ENCODE results near the gene FRY.

The FRY gene

GRCh38 chr13:32013181-32013580, 18.4 kb upstream of the FRY start:
- Histone ChIP-seq H3K4me3 (no peak overlapping the region), H3K27ac (no peak overlapping the region)

DNA sequence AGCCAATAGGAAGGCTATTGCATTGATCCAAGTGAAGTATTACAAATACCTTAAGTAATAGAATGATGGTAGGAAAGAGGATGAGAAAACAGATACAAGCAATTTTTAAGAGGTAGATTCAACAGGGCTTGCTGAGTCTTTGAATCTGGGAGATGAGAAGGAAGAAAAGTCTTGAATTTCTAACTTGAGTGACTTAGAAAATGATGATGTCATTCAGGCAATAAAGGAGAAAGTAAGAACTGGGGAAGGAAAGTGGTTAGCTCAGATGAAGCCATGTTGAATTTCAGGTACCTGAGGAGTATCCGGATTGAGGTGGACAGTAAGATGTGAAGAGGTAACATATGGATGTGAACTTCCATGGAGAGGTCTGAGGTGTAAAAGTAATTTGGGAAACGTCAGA, 15.5 kb upstream of the FRY start:
- H3K27ac ChIP-seq = no peak overlapping the region

GRCh38 chr13:32016631-32017030, 14.9 kb upstream of the FRY start:
- no peak overlapping the region for H3K27ac ChIP-seq
- H3K4me3 ChIP-seq = no peak overlapping the region

More for the DNA sequence above, 15.5 kb upstream of the FRY start:
- H3K4me3 ChIP-seq = no peak overlapping the region

GRCh38 chr13:32017474-32017873, 14.1 kb upstream of the FRY start:
- no peak overlapping the region for H3K27ac ChIP-seq

DNA sequence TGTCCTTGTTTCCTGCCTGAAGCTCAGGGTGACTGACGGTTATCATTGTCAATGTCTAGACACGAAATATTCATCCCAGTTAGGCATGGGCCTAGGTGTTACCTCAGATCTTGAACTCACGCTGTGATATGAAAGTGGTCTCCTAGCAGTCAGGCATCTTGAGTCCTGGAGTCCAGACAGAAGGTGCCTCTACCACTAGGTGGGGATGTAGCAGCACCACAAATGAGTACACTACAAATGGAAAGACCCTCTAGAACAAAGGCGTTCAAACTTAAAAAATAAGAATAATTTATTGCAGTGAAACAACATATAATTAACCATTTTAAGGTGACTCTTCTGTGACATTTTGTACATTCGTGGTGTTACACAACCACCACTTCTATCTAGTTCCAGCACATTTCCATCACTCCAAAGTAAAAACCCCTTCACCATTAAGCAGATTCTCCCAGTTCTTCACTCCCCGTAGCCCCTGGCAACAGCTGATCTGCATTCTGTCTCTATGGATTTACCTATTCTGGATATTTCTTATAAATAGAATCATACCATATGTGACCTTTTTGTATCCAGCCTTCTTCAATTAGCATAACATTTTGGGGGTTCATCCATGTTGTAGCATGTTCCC, 11.9 kb upstream of the FRY start:
- Histone ChIP-seq H3K4me3 (no peak overlapping the region), H3K27ac (no peak overlapping the region)

More at GRCh38 chr13:32017474-32017873, 14.1 kb upstream of the FRY start:
- H3K4me3 ChIP-seq = no peak overlapping the region

DNA sequence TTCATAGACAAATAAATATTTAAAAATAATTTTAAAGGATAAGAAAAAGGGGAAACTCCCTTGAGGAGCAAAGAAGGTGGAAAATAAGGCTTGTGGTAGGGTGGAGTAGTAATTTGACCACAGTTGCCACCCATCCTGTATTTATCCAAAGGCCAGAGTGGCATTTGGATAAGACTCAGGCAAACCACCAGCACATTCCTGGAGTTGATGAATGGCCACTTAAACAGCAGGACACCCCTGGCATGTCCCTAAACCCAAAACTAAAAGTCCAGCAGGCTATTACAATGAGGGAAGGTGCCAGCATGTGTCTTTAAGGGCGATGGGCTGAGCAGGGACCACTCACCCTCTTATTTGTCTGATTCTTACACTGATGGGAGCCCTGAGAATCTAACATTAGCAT, 9.8 kb upstream of the FRY start:
- Histone ChIP-seq H3K27ac (no peak overlapping the region), H3K4me3 (no peak overlapping the region)

DNA sequence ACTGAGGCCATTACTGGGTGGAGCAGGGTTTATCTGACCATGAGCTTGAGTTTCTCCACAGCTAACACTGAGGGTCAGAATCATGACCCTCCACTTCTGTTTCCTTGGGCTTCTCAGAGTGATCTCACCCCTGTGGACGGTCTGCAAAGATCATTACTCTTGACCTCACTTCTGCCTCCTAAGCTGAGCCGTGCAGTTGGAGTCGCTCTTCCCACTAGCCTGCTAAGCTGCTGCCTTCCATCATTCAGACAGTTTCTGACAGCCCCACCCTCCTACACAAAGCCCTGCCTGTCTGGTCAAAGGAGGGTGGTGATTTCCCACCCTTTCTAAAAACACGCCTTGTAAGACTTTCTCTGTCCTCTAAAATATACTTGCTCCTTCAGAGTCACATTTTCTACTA, 9.3 kb upstream of the FRY start:
- H3K27ac ChIP-seq = no peak overlapping the region
- H3K4me3 ChIP-seq = no peak overlapping the region

- Histone ChIP-seq H3K27ac (no peak overlapping the region), H3K4me3 (no peak overlapping the region)
Measured at GRCh38 chr13:32023096-32023495, 8.5 kb upstream of the FRY start.

GRCh38 chr13:32023698-32024097, 7.9 kb upstream of the FRY start:
- H3K4me3 ChIP-seq = no peak overlapping the region
- H3K27ac ChIP-seq = no peak overlapping the region

- H3K4me3 ChIP-seq = no peak overlapping the region
- H3K27ac ChIP-seq = no peak overlapping the region
Measured at GRCh38 chr13:32024750-32025149, 6.8 kb upstream of the FRY start.

GRCh38 chr13:32025730-32026129, 5.8 kb upstream of the FRY start:
- no peak overlapping the region for H3K4me3 ChIP-seq
- no peak overlapping the region for H3K27ac ChIP-seq

- no peak overlapping the region for H3K27ac ChIP-seq
- H3K4me3 ChIP-seq = no peak overlapping the region
Measured at GRCh38 chr13:32026623-32027022, 5.0 kb upstream of the FRY start.

DNA sequence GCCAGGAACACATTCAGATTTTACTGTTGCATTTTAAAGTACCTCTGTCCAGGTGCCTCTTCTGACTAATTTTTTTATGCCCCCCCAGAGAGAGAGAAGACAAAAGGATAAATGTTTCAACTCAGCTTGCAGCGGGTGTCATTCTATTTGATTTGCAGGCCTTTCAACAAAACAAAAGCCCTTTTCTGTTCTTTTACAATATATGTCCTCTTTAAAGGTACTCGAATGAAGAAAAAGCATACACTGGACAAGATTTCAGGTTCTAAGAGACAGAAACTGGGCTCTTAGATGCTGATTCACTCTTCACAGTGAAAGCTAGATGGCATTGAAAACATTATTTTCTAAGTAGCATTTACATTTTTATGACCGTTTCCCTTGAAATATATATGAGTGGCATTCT, 2.9 kb upstream of the FRY start:
- Histone ChIP-seq H3K27ac (no peak overlapping the region), H3K4me3 (no peak overlapping the region)

DNA sequence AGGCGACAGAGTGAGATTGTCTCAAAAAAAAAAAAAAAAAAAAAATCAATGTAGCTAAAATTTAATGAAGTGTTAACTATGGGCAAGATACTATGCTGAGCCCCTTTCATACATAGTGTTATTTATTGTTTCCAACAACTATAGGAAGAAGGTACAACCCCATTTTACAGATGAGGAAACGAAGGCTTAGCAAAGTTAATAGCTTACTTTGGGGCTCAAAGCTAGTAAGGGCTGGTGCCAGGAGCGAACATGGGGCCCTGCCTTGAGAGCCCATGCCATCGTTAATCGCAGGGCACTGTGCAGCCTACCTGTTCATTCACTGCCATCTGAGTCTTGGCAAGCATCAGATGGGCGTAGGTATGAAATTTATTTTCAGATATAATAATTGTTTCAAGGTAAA, 1.9 kb upstream of the FRY start:
- H3K4me3 ChIP-seq = no peak overlapping the region

DNA sequence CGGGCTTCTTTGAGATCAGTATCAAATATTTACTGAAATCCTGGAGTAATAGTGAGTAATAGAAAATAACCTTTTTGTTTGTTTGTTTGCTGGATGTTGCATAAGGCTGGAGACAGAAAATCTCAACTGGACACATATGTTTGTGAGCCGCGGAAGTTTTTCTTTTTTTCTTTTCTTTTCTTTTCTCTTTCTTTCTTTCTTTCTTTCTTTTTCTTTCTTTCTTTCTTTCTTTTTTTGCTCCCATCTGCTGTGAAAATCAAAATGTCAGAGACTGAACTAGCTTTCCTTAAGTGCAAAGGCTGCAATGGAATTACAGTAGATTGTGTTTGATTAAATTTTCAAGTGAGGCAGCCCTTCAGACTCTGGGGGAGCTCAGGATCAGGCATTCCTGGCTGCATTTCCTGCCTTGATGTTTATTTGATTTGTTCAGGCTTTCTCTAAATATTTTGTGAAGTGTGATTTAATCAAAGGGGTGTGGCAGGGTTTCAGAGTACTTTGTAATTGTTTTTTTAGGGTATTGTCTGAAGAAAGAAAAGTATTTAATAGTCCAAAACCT, 319 bp downstream of the FRY start:
- Histone ChIP-seq H3K4me3 (peak overlapping the region; percentile 49 to 77 (median 66)), H3K27ac (peak overlapping the region in 11 of 21 experiments; percentile 15 to 84 (median 65))

More for the DNA sequence above, 1.9 kb upstream of the FRY start:
- no peak overlapping the region for H3K27ac ChIP-seq

- no peak overlapping the region for H3K4me3 ChIP-seq
- H3K27ac ChIP-seq = no peak overlapping the region
Measured at GRCh38 chr13:32032759-32033158, 1.2 kb downstream of the FRY start.

GRCh38 chr13:32033744-32034143, 2.2 kb downstream of the FRY start:
- Histone ChIP-seq H3K4me3 (no peak overlapping the region), H3K27ac (no peak overlapping the region)

GRCh38 chr13:32035716-32036115, 4.1 kb downstream of the FRY start:
- Histone ChIP-seq H3K27ac (no peak overlapping the region), H3K4me3 (no peak overlapping the region)

DNA sequence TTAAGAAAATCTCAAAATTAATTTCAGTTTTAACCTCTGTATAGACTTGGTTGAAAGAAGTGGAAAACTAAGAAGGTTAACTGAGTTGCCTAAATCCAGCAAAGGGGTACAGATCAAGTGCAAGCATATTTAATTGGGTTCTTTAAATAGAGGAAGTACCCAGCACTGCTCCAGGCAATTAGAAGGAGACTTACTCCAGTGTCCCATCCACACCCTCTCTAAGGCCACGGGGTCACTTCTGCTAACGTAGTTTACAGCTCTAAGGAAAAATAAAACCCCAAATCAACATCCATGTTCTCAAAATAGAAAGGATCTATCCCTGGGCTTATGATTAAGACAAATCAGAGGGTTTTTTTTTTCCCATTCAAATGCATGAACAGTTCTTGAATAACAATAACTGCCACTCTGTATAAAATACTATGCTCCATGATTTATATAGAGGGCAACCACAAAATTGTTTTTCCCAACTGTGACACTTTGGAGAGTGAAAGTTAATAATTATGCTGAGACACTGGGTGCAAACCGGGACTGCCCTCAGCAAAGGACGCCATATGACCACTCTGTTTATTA, 4.6 kb downstream of the FRY start:
- Histone ChIP-seq H3K27ac (no peak overlapping the region), H3K4me3 (no peak overlapping the region)

GRCh38 chr13:32036757-32037156, 5.2 kb downstream of the FRY start:
- Histone ChIP-seq H3K27ac (no peak overlapping the region), H3K4me3 (no peak overlapping the region)

DNA sequence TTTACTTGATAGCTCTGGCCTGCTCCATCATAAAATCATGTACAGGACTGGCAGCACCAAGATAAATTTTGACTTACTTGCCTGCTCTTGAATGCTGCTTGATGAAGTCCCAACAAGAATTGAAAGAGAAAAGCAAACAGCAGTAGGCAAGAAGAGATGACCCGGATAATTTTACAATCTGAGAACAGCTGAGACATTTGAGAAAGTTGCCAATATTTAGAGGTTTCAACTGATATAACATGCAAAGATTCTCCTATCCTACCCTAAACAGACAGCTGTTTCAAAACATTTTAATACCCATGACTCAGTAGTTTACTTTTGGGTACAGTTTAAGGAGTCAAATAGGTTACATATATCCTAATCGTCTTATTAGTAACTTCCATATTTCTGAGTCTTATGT, 5.9 kb downstream of the FRY start:
- Histone ChIP-seq H3K27ac (no peak overlapping the region), H3K4me3 (no peak overlapping the region)

GRCh38 chr13:32038343-32038742, 6.8 kb downstream of the FRY start:
- no peak overlapping the region for H3K27ac ChIP-seq

More at GRCh38 chr13:32038343-32038742, 6.8 kb downstream of the FRY start:
- no peak overlapping the region for H3K4me3 ChIP-seq

Measured in skin epidermis (tissue), 12 donors.